Measurements from ENCODE around the gene DEPDC4. TPM values are rescaled to one million over a fixed set of nuclear protein-coding genes. Genes with fewer than 3 reads are reported as not detected.

The DEPDC4 gene
- total and polyA plus RNA-seq, 2 of the 13 experiments (the other 11 are each of a cell fraction or from before 2014, with no cell fraction given) = 2.2 to 5.7 TPM

- TF ChIP-seq, protein P1, sequence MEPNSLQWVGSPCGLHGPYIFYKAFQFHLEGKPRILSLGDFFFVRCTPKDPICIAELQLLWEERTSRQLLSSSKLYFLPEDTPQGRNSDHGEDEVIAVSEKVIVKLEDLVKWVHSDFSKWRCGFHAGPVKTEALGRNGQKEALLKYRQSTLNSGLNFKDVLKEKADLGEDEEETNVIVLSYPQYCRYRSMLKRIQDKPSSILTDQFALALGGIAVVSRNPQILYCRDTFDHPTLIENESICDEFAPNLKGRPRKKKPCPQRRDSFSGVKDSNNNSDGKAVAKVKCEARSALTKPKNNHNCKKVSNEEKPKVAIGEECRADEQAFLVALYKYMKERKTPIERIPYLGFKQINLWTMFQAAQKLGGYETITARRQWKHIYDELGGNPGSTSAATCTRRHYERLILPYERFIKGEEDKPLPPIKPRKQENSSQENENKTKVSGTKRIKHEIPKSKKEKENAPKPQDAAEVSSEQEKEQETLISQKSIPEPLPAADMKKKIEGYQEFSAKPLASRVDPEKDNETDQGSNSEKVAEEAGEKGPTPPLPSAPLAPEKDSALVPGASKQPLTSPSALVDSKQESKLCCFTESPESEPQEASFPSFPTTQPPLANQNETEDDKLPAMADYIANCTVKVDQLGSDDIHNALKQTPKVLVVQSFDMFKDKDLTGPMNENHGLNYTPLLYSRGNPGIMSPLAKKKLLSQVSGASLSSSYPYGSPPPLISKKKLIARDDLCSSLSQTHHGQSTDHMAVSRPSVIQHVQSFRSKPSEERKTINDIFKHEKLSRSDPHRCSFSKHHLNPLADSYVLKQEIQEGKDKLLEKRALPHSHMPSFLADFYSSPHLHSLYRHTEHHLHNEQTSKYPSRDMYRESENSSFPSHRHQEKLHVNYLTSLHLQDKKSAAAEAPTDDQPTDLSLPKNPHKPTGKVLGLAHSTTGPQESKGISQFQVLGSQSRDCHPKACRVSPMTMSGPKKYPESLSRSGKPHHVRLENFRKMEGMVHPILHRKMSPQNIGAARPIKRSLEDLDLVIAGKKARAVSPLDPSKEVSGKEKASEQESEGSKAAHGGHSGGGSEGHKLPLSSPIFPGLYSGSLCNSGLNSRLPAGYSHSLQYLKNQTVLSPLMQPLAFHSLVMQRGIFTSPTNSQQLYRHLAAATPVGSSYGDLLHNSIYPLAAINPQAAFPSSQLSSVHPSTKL (CRISPR knock-in tag; IDR thresholded peaks at IDR 0.05) = peak; percentile 55
- TF ChIP-seq, protein P2, sequence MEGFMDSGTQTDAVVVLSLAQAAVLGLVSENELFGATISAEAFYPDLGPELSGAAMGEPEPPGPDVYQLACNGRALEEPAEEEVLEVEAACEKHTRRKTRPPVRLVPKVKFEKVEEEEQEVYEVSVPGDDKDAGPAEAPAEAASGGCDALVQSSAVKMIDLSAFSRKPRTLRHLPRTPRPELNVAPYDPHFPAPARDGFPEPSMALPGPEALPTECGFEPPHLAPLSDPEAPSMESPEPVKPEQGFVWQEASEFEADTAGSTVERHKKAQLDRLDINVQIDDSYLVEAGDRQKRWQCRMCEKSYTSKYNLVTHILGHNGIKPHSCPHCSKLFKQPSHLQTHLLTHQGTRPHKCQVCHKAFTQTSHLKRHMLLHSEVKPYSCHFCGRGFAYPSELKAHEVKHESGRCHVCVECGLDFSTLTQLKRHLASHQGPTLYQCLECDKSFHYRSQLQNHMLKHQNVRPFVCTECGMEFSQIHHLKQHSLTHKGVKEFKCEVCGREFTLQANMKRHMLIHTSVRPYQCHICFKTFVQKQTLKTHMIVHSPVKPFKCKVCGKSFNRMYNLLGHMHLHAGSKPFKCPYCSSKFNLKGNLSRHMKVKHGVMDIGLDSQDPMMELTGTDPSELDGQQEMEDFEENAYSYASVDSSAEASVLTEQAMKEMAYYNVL (CRISPR knock-in tag; IDR thresholded peaks at IDR 0.05; ENCODE audit: borderline replicate concordance) = peak; percentile 36; the same call in 1 of the 2 replicates
- 0 out of 2 replicates have a peak, but pooled peaks have one; percentile 23 for TF ChIP-seq ZZZ3 (CRISPR knock-in tag; IDR thresholded peaks at IDR 0.05; ENCODE audit: borderline replicate concordance)
- no peak for TF ChIP-seq DMTF1 (CRISPR knock-in tag; IDR thresholded peaks at IDR 0.05)
- TF ChIP-seq ZNF180 (CRISPR knock-in tag; IDR thresholded peaks at IDR 0.05; ENCODE audit: borderline replicate concordance, low read depth) = 0 out of 2 replicates have a peak, but pooled peaks have one; percentile 57
- peak; percentile 68; the same call in 1 of the 2 replicates for TF ChIP-seq ETV5 (CRISPR knock-in tag; IDR thresholded peaks at IDR 0.05; ENCODE audit: borderline replicate concordance)
- TF ChIP-seq DR1 (CRISPR knock-in tag; IDR thresholded peaks at IDR 0.05) = no peak
- TF ChIP-seq ZNF460 (CRISPR knock-in tag; IDR thresholded peaks at IDR 0.05; ENCODE audit: borderline replicate concordance) = peak; percentile 17; the same call in 1 of the 2 replicates
- peak; percentile 69 for TF ChIP-seq YY1 (IDR thresholded peaks at IDR 0.05; ENCODE audit: insufficient read depth, insufficient replicate concordance, low read depth, low read length)
- peak; percentile 67 for TF ChIP-seq TAF15 (IDR thresholded peaks at IDR 0.05; ENCODE audit: low read depth, low read length, poor library complexity, severe bottlenecking)
- TF ChIP-seq NKX3-1 (CRISPR knock-in tag; IDR thresholded peaks at IDR 0.05) = 0 out of 2 replicates have a peak, but pooled peaks have one; percentile 37
- TF ChIP-seq SIN3A (IDR thresholded peaks at IDR 0.05; ENCODE audit: borderline replicate concordance, low read depth, low read length) = no peak
- TF ChIP-seq, protein P3, sequence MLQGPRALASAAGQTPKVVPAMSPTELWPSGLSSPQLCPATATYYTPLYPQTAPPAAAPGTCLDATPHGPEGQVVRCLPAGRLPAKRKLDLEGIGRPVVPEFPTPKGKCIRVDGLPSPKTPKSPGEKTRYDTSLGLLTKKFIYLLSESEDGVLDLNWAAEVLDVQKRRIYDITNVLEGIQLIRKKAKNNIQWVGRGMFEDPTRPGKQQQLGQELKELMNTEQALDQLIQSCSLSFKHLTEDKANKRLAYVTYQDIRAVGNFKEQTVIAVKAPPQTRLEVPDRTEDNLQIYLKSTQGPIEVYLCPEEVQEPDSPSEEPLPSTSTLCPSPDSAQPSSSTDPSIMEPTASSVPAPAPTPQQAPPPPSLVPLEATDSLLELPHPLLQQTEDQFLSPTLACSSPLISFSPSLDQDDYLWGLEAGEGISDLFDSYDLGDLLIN (CRISPR knock-in tag; IDR thresholded peaks at IDR 0.05; ENCODE audit: borderline replicate concordance) = peak; percentile 52; the same call in 1 of the 2 replicates
- peak; percentile 27 for TF ChIP-seq HNRNPK (IDR thresholded peaks at IDR 0.05; ENCODE audit: low read depth, low read length, poor library complexity, severe bottlenecking)
These were observed 67.3 kb downstream of the DEPDC4 start (continued) for GRCh38 chr12:100199347-100200149.
